Measurements from ENCODE around the gene ADAMTS16.

Gene ADAMTS16

DNA sequence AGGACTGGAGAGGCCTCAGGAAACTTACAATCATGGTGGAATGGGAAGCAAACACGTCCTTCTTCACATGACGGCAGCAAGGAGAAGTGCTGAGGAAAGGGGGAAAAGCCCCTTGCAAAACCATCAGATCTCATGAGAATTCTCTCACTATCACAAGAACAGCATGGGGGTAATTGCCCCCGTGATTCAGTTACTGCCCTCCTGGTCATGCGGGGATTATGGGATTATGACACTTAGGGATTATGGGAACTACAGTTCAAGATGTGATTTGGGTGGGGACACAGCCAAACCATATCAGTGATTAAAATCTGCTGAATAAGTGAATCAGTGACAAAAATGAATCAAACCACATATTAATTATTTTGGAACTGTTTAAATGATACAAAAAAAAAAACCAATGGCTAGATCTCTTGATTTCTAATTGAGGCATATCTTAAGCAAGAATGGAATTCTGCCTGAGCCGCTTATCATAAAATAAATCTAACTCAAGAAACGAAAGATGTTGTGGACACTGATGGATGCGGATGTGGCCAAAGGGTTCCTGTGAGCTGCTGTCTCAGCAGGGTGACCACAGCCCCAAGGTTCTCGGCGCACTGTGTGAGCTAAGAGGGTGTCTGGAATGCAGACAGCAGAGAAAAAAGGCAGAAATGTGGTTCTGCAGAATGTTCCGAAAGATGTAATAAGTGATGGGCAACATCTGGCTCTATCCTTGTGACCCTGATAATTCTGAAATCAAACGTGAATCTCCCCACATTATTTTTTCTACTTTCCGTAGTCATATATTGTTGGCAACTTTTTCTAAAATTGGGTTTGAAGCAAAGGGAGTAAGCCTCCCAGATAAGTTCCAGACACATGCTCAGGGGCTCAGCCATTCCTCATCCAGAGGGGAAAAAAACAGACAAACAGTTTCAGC is 175.2 kb downstream of the ADAMTS16 start:
- DNase-seq (ENCODE audit: low read depth) = no peak

GRCh38 chr5:5316334-5316733 is 176.2 kb downstream of the ADAMTS16 start:
- no peak for DNase-seq (ENCODE audit: low read depth)

GRCh38 chr5:5317976-5318375 is 177.8 kb downstream of the ADAMTS16 start:
- DNase-seq (ENCODE audit: low read depth) = no peak

GRCh38 chr5:5318426-5319190 is 178.5 kb downstream of the ADAMTS16 start:
- DNase-seq (ENCODE audit: low read depth) = no peak

GRCh38 chr5:5320062-5320805 is 180.1 kb downstream of the ADAMTS16 start:
- DNase-seq (ENCODE audit: low read depth) = no peak

- no peak for DNase-seq (ENCODE audit: low read depth)
These were observed 181.0 kb downstream of the ADAMTS16 start for GRCh38 chr5:5321137-5321536.

- no peak for DNase-seq (ENCODE audit: low read depth)
These were observed 183.4 kb downstream of the ADAMTS16 start for GRCh38 chr5:5323551-5323950.

DNA sequence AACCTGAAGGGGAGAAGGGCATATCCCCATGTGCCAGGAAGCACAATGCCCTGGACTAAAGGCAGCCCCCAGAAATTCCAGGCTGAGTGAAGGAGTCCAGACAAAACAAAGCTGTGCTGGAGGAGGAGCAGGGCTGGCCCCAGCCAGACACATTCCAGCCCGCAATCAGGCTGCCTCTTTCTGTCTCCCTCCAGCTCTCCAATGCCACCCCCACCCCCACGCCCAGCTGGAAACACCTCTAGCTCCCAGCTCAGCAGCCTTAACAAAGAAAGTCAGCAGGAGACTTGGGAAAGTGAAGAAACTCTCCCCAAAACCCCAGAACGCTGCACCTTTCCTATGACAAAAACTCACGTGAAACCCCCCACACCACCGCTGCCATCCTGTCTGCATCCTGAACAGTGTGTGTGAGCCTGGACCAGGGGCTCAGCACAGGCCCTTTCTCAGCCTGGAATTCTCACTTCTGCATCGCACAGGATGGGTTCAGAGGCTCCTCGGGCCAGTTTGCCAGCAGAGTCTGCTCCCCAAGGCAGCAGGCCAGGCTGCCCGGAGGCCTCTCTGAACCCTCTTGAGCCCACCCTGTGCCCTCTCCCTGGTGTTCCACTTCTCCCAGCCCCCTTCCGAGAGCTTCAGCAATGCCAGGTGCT is 186.1 kb downstream of the ADAMTS16 start:
- DNase-seq (ENCODE audit: low read depth) = no peak

DNA sequence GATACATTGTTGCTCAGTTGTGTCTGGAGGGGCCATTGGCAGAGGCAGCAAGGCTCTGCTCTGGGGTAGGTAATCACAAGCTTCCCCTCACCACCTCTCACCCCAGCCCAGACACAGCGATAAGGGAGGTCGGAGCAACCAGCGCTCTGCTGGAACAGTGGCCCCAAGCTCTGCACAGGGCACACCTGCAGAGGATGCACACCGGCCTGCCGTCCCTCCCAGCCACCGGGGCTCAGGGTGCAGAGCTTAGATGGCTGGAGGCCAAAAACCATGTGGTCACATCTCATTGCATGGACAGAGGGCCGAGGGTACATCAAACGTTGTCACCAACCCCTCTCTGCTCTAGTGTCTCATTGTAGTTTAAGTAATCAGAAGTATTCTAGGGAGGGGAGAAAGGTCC is 187.0 kb downstream of the ADAMTS16 start:
- DNase-seq (ENCODE audit: low read depth) = no peak

DNA sequence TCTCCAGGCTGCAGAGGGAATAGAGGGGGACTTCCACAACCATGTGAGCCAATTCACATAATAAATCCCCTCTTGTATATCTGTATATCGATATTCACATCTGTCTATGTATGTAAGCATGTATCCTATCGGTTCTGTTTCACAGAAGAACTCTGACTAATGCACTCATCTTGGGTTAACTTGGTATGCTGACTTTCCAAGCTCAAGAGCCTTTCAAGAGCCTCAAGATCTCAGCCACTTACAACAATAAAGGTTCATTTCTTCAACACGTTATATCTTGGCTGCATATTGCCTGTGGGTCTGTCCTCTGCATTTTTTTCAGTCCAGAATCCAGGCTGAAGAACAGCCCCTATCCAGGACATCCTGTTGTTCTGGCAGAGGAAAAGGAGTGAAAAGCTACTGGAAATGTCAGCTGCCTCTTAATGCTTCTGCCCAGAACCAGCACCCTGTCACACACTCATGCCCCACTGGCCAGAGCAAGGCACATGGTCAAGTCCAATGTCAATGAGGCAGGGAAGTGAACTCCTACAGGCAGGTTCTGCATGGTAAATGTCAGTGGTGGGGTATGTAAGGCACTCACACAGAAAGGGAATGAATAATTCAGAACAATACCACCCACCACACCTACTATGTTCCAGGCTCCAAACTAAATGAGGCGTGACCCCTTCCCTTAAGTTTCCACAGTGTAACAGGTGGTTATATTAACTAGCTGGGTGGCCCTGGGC is 190.8 kb downstream of the ADAMTS16 start:
- no peak for DNase-seq (ENCODE audit: low read depth)

DNA sequence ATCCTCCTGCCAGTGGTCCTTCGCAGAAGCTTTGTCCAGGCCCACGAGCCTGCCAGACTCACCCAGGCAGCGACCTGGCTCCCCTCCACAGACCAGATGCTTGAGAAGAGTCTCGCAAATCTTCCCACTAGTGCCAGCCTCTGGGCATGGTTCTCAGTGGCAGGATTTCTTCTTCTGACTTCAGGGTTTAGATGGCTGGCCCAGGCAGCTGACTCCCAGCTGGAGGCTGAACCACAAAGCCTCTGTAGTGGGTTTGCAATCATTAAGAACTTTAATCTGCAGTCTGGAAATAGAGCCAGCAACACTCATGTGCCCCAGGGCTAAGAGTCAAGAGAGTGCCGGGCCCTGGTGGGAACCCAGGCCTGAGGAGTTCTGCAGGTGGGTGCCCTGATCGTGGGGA is 191.7 kb downstream of the ADAMTS16 start:
- no peak for DNase-seq (ENCODE audit: low read depth)

- DNase-seq (ENCODE audit: low read depth) = no peak
These were observed 192.2 kb downstream of the ADAMTS16 start for GRCh38 chr5:5332287-5332686.

DNA sequence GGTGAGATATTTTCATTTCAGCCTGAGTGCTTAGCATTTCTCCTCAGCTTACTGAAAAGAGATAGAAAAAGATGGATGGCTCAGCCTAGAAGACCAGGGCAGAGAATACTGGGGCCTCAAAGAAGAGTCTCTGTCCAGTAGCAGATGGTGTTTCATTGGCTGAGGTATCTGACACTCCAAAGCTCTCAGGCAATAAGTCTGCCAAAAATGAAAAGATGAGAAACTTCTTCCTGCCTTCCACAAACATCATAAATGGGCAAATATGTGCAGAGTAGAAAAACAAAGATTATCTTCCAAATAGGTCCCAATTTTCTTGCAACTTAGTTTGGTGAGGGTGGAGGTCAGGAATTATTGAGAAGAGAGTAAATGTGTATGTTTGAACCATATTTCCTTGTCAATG is 195.0 kb downstream of the ADAMTS16 start:
- no peak for DNase-seq (ENCODE audit: low read depth)

DNA sequence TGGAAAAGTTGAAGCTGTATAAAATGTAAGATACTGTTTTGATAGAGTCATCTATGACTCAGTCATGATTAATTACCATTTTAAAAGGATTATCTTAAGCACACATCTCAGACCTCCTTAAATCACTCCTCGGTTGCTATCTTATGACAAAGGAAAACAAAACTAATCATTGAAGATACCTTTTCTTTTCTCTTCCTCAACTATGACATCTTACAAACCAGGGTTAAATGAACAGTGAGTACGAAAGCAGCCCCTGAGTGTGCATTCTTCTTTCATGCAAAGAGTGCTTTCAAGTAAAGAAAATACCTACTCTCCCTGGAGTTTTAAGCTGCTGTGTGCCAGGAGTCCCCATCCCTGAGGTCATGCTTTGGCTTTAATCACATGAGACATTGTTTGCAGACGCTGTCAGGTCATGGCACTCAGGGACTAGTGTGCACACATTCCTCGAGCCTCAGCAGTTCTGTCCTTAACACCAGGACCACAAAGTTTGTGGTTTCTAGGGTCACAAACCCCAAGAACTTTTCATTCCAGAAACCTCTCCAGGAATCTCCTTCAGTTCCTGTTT is 195.7 kb downstream of the ADAMTS16 start:
- DNase-seq (ENCODE audit: low read depth) = no peak

- DNase-seq (ENCODE audit: low read depth) = no peak
These were observed 199.1 kb downstream of the ADAMTS16 start for GRCh38 chr5:5339257-5339656.

GRCh38 chr5:5340206-5340729 is 200.1 kb downstream of the ADAMTS16 start:
- no peak for DNase-seq (ENCODE audit: low read depth)

- DNase-seq (ENCODE audit: low read depth) = no peak
These were observed 201.6 kb downstream of the ADAMTS16 start for GRCh38 chr5:5341531-5342292.

- DNase-seq (ENCODE audit: low read depth) = no peak
These were observed 202.7 kb downstream of the ADAMTS16 start for GRCh38 chr5:5342784-5343183.

DNA sequence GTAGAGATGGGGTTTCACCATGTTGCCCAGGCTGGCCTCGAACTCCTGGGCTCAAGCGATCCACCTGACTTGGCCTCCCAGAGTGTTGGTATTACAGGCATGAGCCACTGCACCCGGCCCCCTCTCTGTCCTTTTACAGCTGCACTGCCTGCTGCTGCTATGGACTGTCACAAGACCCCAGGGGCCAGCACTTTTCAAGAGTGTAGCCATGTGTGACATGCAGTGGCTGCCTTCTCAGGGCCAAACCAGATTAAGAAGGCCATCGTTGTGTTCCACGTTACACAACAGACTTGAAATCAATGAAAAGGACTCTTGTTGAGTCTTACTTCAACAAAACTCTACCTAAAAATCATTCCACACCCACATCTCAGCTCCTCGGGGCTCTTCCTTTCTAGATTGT is 203.4 kb downstream of the ADAMTS16 start:
- no peak for DNase-seq (ENCODE audit: low read depth)

DNA sequence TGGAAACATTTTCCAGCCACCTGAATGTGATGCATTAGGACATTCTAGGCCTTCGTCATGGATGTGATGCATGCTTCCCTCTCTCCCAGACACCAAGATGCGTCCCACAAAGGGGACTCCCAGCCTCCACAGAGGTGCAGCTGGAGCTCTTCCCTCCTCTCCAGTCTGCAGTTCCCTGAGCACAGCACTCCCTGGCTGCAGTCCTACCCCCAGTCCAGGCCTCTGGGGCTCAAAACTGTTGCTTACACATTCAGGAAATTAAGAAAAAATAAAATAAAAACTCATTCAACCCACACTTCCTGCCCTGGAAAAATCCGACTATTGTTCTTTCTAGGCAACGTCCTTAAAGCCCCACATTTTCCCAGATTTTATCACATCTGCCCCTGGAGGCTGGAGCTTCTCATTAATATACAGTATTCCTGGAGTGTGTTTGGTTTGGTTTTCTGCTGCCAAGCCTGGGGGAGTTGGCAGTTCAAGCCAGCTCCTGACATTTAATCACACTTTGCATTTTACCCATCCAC is 204.0 kb downstream of the ADAMTS16 start:
- no peak for DNase-seq (ENCODE audit: low read depth)

Measured in stimulated activated CD4-positive, alpha-beta T cell treated with anti-CD3 and anti-CD28 coated beads, Interleukin-2, amount 100 ng/mL, for 4 hours (primary cell).